SK-N-SH treated with all-trans-retinoic acid at 6 μM for 48 hours (cell line): Measurements from ENCODE around the gene MYO1A.

ENCODE experiments used
- ESRRG ChIP-seq: fragments of 250-450 bp; sonication (Bioruptor Pico); IDR thresholded peaks from 2 replicates; pipeline ENCODE4 v1.6.1; 2021; ENCODE audit warnings: mild to moderate bottlenecking
- RARB ChIP-seq: fragments of 250-450 bp; sonication (Bioruptor Pico); IDR thresholded peaks from 2 replicates; pipeline ENCODE4 v1.8.0; 2021; ENCODE audit warnings: mild to moderate bottlenecking, moderate library complexity
- ZFP30 ChIP-seq: fragments of 450-650 bp; formaldehyde crosslinking; IDR thresholded peaks from 2 replicates; pipeline ENCODE4 v1.5.0; 2022; ENCODE audit warnings: mild to moderate bottlenecking, moderate library complexity
- ZNF70 ChIP-seq: fragments of 450-650 bp; formaldehyde crosslinking; IDR thresholded peaks from 2 replicates; pipeline ENCODE4 v1.5.0; 2020; ENCODE audit warnings: mild to moderate bottlenecking, moderate library complexity
- TF ChIP-seq, protein P1 (sequence below): fragments of 250-450 bp; sonication (Bioruptor Pico); IDR thresholded peaks from 2 replicates; pipeline ENCODE4 v1.5.1; 2020; ENCODE audit warnings: low read depth, mild to moderate bottlenecking, moderate library complexity

DNA sequence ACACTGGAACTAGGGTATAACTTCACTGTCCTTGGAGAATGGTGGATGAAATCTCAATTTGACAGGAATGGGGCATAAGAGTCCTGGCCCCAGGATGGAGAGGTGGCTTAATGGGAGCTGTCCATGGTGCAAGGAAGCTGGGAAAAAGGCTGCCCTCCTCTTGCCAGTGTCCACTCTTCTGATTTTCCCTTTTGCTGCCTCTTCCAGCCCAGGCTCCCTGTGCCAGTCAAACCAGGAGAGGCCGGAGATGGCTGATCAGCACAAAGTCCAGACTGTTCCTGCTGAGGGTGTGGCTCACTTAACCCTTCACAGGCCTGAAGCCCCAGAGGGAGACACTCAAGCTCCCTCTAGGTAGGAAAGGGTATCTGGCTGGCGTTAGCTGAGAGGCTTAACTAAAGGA lies at the start of gene MYO1A:
- TF ChIP-seq RARB (no peak), ZNF70 (CRISPR knock-in tag) (no peak), ESRRG (CRISPR knock-in tag) (no peak), ZFP30 (CRISPR knock-in tag) (no peak)
- TF ChIP-seq, protein P1, sequence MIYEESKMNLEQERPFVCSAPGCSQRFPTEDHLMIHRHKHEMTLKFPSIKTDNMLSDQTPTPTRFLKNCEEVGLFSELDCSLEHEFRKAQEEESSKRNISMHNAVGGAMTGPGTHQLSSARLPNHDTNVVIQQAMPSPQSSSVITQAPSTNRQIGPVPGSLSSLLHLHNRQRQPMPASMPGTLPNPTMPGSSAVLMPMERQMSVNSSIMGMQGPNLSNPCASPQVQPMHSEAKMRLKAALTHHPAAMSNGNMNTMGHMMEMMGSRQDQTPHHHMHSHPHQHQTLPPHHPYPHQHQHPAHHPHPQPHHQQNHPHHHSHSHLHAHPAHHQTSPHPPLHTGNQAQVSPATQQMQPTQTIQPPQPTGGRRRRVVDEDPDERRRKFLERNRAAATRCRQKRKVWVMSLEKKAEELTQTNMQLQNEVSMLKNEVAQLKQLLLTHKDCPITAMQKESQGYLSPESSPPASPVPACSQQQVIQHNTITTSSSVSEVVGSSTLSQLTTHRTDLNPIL: no peak
